Nephron progenitor cell (in vitro differentiated cells): Measurements from ENCODE around the gene XPNPEP3.
A peak's percentile ranks its signal among the peaks of the same experiment; 100 is the strongest.
"Not testable (repeated sequence)": the region's sequence is repeated elsewhere in the genome, so short reads cannot be mapped to it uniquely, and the experiment has no call there.

Source experiments
- DNase-seq: peaks from one replicate; pipeline ENCODE4 v3.0.0; 2021
- H3K27ac Mint-ChIP-seq: 2 replicates; pipeline ENCODE4 v1.8.0; 2021; ENCODE audit warnings: mild to moderate bottlenecking, moderate library complexity, mixed read lengths
- H3K27me3 Mint-ChIP-seq: 2 replicates; pipeline ENCODE4 v1.8.0; 2021; ENCODE audit warnings: mild to moderate bottlenecking, low read depth, mixed read lengths; ENCODE audit not compliant: poor library complexity
- H3K36me3 Mint-ChIP-seq: 2 replicates; pipeline ENCODE4 v1.8.0; 2021; ENCODE audit warnings: low read depth, mixed read lengths
- H3K4me1 Mint-ChIP-seq: 2 replicates; pipeline ENCODE4 v1.8.0; 2021; ENCODE audit warnings: mixed read lengths
- H3K4me3 Mint-ChIP-seq: 2 replicates; pipeline ENCODE4 v1.8.0; 2021; ENCODE audit warnings: mild to moderate bottlenecking, moderate library complexity, mixed read lengths
- H3K9me3 Mint-ChIP-seq: 2 replicates; pipeline ENCODE4 v1.8.0; 2021; ENCODE audit warnings: mild to moderate bottlenecking, moderate library complexity, mixed read lengths
- TF ChIP-seq, protein P1 (sequence below): fragments of 200-600 bp; sonication (generic); IDR thresholded peaks from 2 replicates; pipeline ENCODE4 v1.5.0; 2021; ENCODE audit warnings: antibody characterized with exemption

The XPNPEP3 gene

GRCh38 chr22:40834619-40835018, 22.3 kb upstream of the XPNPEP3 start:
- TF ChIP-seq, protein P1, sequence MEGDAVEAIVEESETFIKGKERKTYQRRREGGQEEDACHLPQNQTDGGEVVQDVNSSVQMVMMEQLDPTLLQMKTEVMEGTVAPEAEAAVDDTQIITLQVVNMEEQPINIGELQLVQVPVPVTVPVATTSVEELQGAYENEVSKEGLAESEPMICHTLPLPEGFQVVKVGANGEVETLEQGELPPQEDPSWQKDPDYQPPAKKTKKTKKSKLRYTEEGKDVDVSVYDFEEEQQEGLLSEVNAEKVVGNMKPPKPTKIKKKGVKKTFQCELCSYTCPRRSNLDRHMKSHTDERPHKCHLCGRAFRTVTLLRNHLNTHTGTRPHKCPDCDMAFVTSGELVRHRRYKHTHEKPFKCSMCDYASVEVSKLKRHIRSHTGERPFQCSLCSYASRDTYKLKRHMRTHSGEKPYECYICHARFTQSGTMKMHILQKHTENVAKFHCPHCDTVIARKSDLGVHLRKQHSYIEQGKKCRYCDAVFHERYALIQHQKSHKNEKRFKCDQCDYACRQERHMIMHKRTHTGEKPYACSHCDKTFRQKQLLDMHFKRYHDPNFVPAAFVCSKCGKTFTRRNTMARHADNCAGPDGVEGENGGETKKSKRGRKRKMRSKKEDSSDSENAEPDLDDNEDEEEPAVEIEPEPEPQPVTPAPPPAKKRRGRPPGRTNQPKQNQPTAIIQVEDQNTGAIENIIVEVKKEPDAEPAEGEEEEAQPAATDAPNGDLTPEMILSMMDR, result no peak
- DNase-seq, result no peak
- peaks cover 78% of the 10 kb centered on the region for H3K36me3 Mint-ChIP-seq
- H3K27ac Mint-ChIP-seq, result no peak overlapping the region
- no peaks in the 10 kb centered on the region for H3K9me3 Mint-ChIP-seq
- H3K4me1 Mint-ChIP-seq, result peaks cover 8% of the 10 kb centered on the region
- H3K27me3 Mint-ChIP-seq, result no peaks in the 10 kb centered on the region
- H3K4me3 Mint-ChIP-seq, result no peak overlapping the region

- H3K36me3 Mint-ChIP-seq, result peaks cover 84% of the 10 kb centered on the region
- peak overlapping the region; percentile 25 for H3K27ac Mint-ChIP-seq
Observed at GRCh38 chr22:40838486-40838885, 18.5 kb upstream of the XPNPEP3 start.

DNA sequence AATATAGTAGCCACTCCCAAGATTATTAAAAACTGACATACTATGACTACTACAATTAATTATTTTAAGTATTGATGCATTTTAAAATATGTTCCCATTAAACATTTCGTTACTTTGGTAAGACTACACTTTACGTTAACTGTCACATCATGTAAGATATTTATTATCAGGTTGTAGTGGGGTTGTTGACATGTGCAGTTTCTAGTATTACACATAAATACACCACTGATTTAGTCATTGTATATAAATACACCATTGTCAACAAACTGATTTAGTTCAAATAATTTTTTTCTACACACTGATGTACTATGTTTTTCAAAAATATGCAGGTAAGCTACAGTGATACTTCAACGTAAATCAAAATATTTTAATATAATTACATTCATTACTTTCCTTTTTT, 12.0 kb upstream of the XPNPEP3 start:
- H3K9me3 Mint-ChIP-seq, result no peaks in the 10 kb centered on the region
- no peak for DNase-seq
- H3K36me3 Mint-ChIP-seq, result peaks cover 72% of the 10 kb centered on the region
- TF ChIP-seq, protein P1, result no peak
- no peaks in the 10 kb centered on the region for H3K27me3 Mint-ChIP-seq
- H3K27ac Mint-ChIP-seq, result no peak overlapping the region
- no peak overlapping the region for H3K4me3 Mint-ChIP-seq
- no peaks in the 10 kb centered on the region for H3K4me1 Mint-ChIP-seq

More at GRCh38 chr22:40838486-40838885, 18.5 kb upstream of the XPNPEP3 start:
- Mint-ChIP-seq H3K9me3 (no peaks in the 10 kb centered on the region), H3K4me1 (peaks cover 8% of the 10 kb centered on the region), H3K27me3 (no peaks in the 10 kb centered on the region), H3K4me3 (no peak overlapping the region)
- TF ChIP-seq, protein P1, result no peak
- DNase-seq, result no peak

GRCh38 chr22:40845816-40846215, 11.1 kb upstream of the XPNPEP3 start:
- not testable (repeated sequence) for H3K27ac Mint-ChIP-seq, DNase-seq, H3K27me3 Mint-ChIP-seq, H3K4me3 Mint-ChIP-seq, H3K4me1 Mint-ChIP-seq, H3K9me3 Mint-ChIP-seq
- H3K36me3 Mint-ChIP-seq, result peaks cover 71% of the 10 kb centered on the region

DNA sequence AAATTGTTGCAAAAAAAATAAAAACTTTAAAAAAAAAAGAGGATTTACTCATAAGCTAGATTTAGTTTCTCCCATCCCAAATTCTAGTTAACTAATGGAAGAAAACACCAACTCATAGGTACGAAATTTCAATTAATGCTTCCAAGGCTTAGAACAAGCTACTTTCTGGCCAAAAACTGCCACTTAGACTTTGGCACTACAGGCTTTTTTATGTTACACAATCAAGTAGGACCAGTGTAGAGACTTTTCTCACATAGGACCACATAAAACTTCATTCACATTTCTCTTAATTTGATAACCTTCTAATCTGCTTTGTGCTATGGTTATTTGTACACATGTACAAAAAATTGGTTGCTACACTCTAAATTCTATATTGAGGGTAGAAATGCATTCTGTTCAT, 3.6 kb upstream of the XPNPEP3 start:
- DNase-seq, result no peak
- Mint-ChIP-seq H3K36me3 (peaks cover 25% of the 10 kb centered on the region), H3K9me3 (no peaks in the 10 kb centered on the region), H3K4me3 (peak overlapping the region; percentile 98), H3K27ac (peak overlapping the region; percentile 10), H3K27me3 (peaks cover 10% of the 10 kb centered on the region), H3K4me1 (peaks cover 58% of the 10 kb centered on the region)
- TF ChIP-seq, protein P1, result no peak

DNA sequence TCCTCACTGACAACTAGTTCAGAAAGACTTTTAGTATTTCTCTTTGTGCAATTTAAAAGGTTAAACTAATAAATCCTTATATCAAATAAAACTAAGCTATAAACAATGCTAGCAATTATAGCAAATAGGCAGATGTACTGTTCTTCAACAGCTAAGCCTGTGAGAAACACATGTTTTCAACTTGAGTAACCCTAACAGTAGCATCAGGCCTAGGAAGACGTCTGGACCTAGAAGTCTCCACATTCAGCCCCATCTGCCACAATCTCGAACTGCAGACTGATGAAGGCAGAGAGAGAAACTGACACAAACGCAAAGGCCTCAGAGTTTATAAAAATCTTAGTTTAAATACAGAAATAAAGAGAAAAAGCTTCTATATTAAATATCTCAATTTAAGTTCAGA, 3.0 kb upstream of the XPNPEP3 start:
- peaks cover 23% of the 10 kb centered on the region for H3K36me3 Mint-ChIP-seq
- peak overlapping the region; percentile 10 for H3K27ac Mint-ChIP-seq
- no peaks in the 10 kb centered on the region for H3K9me3 Mint-ChIP-seq
- H3K27me3 Mint-ChIP-seq, result peaks cover 10% of the 10 kb centered on the region
- peaks cover 61% of the 10 kb centered on the region for H3K4me1 Mint-ChIP-seq
- DNase-seq, result no peak
- H3K4me3 Mint-ChIP-seq, result peak overlapping the region; percentile 98
- TF ChIP-seq, protein P1, result no peak
